CD4-positive, alpha-beta T cell treated with Interferon alpha-2 for 1 hour (primary cell): ENCODE data around the gene NAV2.

Source experiments
- DNase-seq, 2 donors: peaks; one replicate each; pipeline ENCODE4 v3.0.0-alpha.2; 2020 to 2022

The NAV2 gene

DNA sequence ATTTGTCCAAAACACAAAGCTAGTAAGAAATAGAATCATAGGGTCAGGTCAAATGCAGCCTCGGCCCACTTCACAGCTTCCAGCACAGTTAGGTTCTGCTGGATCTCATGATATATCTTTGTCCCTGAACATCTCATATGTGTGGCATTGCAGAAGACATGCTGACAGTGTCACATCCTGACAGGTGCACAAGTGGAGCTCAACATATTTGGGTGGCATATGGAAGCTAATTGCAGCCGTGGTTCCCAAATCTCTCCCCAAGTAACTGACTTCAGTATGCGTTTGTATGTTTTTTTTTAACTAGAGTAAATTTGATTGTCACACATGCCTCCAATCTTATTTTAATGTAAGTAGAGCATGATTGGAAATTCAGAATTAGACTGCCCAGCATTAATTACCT, 33.4 kb downstream of the NAV2 start:
- DNase-seq = no peak

DNA sequence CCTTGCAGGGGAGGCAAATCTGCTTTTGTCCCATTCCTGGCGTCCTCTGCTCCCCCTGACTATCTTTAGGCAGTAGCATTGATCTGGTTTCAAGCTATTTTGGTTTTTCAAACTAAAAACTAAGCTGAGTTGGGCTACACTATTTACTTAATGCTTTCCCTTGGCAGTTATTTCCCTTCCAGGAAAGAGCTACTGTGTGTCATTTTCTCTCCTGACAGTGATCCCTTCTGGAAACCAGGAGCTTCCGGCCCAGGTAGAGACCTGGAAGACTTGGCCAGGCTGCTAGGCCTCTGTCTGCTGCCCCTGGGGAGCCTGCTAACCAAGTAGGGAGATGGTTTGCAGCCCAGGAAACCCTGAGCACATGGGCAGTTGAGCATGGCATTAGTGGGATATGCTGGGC, 35.0 kb downstream of the NAV2 start:
- no peak for DNase-seq

DNA sequence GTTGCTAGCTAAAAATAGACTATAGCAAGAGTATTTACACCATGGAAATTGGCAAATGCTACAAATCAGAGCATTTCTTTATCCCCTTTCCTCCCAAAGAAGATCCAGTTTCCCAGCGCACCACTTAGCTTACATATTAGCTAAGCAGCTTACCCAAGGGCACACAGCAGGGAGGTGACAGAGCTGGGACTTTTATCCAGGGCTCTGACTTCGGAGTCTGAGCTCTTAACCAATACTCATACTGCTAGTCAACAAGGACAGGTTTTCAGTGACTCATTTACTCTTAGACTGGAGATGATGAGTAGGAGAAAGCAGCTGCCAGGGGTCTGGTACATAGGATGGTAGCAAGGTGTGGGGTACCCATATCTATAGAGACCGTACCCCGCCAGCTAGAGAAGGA, 38.4 kb downstream of the NAV2 start:
- no peak for DNase-seq

DNA sequence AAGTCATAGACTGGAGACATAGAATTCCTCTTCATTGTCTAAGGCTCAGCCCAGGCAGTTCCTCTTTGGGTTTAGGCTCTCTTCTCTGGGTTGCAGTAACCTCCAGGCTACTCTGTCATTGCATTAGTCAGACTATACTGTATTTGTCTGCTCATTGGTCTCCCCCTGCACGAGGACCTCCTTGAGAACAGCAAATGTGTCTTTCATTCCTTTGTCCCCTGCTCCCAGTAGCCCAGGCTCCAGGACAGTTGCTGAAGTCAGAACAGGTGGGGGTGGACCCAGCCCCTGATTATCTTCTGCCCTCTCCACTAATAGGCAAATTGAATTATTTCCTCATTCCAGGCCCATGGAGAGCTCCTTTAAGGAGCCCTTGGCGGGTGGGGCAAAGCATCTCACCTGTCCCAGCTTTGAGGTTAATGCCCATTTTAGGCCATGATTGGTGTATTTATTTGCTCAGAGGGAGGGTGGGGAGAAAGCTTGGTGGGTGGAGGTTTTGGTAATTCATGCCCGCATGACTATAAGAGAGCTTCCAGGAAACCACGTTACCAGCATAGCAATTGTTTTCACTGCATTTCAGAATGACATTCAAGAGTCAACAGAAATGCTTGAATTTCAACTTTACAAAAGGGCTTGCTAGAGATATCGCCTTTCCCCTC, 40.9 kb downstream of the NAV2 start:
- no peak for DNase-seq

DNA sequence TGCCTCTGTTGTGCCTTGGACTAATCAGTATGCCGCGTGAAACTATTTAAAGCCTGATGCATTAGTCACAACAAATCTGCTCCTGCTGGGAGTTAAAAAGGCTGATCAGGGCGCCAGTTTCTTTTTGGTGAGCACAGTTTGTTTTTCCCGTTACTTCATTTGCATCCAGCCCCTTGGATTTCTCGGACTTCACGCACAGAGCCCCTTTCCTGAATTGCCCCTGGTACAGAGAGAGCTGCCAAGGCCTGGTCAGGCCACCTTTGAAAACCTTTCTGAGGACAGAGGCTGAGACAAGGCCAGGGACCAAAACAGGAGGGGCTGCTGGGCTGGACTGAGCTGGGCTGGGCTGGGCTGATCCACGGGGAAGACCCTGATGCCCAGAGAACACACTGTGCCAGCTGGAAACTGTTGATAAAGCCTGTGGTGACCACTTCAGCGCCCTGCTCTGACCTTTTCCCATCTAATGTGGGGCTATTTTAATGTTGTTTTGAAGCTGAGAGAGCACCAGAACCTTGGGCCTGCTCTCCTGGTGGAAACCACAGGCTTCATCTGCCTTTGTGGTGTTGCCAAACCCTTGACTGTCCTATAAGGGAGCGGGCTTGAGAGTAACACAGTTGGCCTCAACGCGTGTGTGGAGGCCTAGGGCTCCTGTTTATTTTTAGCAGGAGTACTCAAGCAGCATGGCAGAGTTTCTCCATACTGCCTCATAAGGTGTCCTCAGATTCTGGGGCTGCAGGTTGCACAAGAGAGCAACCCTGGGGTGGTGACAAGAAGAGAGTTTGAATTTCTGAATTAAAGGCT, 44.2 kb downstream of the NAV2 start:
- DNase-seq = no peak

DNA sequence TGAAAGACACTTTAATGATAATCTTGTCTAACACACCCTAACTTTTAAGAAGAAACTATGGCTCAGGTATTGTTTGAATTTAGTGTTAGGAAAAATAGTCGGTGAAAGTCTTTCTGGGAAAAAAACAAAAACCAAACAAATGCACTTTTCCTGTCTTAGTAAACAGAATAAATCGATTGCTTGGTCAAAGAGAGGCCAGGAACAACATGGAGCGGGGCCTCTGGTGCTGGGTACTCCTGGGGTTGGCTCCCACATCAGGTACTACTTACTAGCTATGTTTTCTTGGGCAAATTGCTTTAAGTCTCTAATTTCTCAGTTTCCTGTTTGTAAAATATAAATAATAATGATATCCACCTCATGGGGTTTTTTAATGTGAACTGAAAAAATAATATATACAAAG, 46.8 kb downstream of the NAV2 start:
- DNase-seq = no peak

DNA sequence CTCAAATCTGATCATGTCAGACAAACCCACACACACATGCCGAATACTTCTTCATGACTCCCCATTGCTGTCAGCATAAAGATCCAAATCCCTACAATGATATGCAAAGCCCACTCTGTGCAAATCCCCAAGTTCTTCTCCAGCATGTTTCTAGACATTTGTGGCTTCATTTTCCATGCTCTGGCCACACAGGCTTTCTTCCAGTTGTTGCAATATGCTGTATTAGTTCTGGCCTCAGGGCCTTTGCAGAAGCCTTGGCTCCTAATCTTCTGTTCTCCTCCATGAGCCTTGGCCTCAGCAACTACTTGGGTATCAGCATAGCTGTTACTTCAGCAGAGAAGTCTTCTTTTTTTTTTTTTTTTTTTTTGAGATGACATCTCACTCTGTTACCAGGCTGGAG, 49.6 kb downstream of the NAV2 start:
- no peak for DNase-seq

DNA sequence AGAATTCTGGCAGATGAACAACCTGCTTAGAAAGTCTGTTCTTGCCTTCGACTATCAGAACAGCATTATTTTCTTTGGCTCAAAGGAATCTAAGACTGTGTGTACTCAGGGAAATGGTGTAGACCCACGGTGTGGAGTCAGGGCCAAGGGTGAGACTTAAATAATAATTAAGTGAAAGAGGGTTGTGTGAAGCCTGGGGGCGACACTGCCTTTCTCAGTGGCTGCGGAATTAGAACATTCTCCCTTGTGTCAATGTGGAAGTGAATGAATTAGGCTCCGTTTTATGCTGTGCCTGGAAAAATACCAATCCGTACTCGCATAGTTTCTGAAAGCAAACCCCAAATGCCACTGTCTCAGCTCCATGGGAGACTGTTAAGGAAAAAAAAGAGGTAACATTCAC, 50.7 kb downstream of the NAV2 start:
- no peak for DNase-seq

DNA sequence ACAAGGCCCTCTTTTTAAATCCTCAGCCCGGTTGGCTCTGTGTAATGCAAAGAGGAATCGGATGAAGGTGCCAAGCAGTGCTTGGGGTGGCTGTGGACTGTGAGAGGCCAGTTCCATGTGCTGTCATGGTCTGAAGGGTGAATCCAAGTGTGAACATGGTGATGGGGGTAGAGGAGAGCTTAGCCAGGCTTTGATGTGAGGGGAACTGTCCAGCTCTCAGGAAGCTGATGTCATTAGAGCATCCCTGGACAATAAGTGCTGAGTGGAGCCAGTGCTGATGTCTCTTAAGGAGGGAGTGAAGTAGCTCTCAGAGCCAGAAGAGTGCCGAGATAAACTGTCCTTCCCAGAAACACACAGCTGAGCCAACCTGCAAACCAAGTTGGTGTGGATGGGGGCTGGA, 53.6 kb downstream of the NAV2 start:
- no peak for DNase-seq

DNA sequence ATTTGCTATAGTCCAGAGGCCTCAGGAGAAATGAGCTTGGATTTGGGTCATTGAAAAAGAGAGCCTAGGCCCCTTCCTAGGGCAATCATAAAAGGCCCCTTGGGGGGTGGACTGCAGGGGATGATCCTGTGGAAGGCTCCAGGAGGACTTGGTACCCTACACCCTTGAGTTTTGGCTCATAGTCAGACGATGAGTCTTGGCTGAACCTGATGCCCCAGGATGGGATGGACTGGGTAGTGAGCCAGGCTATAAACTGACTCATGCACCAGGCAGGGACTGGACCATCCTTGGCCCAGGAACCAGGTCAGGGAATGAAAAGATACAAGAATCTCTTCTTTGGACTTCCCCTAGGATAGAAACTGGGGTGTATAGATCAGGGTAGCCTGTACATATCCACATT, 54.2 kb downstream of the NAV2 start:
- DNase-seq = no peak

DNA sequence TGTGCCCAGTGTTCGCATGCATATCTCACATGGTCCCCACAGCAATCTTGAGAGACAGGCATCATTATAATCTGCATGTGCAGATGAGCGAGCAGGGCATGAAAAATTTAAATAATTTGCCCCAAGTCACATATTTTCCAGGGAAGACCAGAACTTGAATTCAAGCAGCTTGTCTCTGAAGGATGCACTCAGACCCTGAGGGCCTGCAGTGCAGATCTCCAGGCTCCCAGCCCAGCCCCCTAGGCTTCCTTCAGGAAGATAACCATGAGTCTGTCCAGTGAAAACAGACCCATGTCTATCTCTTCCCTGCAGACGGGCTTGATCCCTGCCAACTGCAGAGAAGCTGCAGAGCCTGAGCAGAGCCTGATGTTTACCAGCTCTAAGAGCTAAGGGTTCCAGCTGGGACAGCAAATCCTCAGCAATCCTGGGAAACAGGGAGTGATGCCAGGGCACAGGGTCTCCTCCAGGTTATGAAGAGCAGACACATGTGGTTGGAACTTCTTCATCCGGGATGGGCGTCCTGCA, 55.1 kb downstream of the NAV2 start:
- no peak for DNase-seq

DNA sequence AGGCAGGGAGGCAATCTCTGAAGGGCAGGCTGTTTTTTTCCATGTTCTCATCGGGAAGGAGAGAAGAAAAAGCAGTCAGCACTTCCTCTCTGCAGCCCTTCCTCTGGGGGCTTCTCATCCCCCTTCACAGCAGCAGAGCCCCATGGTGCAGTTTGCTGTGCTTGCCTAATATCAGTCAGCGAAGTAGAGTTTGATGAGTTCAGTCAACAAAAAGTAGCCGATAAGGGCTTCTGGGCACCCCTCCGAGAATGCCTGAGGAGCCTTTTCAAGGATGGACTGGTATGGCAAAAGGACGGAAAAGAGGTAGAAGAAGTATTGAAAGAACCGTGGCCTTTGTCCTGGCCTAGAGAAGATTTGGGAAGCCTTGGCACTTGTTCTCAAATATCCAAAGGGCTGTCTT, 55.6 kb downstream of the NAV2 start:
- no peak for DNase-seq

DNA sequence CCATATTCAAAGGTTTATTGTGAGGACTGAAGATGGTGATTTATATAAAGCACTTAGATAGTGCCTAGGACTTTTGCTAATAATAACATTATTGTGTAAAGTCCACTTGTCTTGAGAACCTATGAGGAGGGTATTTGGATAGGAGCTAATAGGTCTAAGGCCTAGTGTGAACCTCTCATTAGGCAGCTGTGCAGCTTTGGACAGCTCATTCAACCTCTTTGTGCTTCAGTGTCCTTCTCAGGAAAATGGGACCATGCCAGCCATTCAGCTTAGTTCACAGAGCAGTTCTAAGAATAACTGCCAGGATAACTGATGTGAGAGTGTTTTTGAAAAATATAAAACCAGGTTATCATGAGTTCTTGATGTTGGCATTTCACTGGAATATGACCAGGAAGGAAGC, 56.2 kb downstream of the NAV2 start:
- DNase-seq = no peak

DNA sequence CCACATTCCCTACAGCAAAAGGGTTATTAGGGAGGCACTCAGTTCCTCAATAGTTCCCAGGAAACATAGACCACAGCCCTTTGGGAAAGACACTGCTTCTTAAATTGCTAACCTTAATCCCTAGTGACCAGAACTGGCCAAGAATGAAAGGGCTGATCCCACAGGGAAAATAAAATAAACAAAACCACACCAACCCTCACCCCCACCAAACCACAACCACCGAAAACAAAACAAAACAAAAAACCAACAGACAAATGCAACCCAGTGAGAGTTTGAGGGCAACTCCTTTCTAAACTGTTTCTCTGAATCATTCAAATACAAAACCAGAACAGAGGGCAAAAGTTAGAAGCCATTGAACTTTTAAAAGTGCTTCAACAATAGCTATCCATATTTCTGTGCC, 57.2 kb downstream of the NAV2 start:
- DNase-seq = no peak

DNA sequence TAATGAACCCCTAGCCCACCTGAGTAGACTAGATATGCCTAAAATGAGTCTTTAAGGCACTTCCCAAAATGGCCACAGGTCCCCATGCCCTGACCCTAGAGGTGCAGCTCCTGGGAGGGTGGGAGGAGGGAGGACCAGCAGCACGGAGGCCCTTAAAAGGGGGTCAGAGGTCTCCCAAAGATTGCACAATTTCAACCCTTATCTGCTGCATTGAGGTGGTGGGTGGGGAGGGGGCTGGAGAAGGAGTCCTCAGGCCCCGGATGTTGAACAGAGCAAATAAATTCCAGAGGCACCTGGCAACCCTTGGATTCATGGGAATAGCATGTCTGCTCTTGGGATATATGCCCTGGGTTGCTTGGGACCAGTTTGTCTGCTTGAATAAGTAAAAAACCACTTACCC, 57.6 kb downstream of the NAV2 start:
- no peak for DNase-seq

DNA sequence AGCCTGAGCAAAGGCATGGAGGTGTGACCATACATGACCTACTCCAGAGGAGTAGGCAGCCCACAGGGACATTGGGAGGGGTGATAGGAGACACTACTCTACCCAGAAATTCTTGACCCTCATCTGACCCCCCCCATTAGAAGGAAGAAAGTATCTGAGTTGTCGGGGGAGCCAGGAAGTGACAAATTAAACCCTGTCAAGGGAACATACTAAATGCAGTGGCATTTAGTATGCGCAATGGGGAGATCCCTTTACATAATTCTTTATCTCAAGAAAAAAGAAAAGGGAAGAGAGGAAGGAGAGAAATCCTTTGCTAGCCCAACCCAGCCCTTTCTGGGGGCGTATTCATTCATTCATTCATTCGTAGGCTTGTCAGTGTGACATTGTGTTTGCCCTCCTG, 58.8 kb downstream of the NAV2 start:
- no peak for DNase-seq

DNA sequence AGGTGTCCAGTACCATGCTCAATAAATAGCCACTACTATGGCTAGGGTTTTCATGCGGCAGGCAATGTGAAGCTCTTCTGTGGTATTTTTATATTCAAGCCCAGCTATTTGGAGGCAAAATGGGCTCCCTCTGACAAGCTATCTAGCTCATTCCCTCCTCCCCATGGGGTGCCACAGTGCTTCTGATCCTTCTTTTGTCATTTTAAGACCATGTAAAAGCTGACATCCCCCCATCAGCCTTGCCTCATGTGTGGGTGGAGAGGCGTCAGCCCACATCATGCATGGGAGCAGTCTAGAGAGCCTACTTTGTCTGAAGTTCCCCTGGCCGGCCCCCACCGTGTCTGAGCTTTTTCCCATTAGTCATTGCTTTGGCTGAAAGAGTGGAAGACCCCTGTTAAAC, 59.8 kb downstream of the NAV2 start:
- DNase-seq = no peak

DNA sequence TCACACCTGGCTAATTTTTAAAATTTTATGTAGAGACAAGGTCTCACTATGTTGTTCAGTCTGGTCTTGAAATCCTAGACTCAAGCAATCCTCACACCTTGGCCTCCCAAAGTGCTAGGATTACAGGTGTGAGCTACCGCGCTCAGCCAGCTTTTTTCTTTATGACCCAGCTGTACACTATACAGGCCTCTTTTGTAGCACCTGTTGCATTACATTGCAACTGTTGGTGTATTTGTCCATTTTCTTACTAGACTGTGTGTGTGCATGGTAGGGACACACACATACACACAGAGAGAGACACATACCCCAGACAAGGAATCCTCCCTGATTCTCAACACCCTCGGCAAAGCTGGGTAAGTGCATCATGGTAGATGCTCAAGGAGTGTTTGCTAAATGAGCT, 61.7 kb downstream of the NAV2 start:
- no peak for DNase-seq

DNA sequence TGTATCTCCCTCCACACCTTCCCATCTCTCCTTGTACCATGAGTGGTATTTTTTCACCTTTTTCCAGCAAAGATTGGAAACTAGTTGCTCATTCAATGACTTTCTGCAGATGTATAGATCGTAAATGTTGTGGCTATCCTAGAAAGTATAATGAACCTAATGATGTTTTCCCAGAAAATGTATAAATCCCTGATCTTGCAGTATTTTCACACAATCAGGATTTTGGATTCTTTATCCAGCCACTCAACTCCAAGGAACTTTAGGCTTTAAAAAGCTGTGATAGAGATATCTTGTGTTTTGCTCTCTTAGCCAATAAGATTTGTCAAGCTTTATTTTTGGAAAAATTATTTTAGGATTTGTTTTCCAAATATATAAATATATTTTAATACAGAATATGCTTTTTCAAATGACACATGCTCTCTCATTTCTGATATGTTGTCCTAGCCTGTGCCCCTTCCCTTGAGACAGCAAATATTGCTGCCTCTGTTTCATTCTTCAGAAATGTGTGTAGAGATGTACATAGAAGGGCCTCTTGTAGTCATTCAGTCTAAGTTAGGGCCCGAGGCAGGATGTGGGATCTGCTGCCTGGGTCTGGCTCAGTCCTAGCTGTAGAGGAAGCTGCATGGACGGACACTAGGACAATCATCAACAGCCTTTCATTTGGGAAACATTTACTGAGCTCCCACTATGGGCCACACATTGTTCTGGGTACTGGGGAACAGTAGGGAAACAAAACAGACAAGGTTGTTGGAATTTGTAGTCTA, 62.4 kb downstream of the NAV2 start:
- DNase-seq = no peak

DNA sequence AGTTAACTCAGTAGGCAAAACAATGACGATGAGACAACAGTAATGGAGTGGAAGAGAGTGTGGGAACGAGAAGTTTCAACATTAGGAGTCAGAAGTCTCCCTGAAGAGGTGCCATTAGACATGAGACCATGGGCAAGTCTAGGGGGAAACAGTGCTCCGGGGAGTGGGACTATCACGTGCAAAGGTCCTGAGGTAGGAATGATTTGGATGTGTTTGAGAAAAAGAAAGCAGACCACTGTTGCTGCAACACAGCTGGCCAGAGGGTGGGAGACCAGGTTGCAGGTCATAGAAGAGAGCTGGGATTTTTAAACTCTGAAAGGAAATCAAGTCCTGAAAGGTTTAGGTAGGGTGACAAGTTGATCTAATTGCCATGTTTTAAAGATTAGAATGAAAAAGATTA, 63.0 kb downstream of the NAV2 start:
- no peak for DNase-seq

DNA sequence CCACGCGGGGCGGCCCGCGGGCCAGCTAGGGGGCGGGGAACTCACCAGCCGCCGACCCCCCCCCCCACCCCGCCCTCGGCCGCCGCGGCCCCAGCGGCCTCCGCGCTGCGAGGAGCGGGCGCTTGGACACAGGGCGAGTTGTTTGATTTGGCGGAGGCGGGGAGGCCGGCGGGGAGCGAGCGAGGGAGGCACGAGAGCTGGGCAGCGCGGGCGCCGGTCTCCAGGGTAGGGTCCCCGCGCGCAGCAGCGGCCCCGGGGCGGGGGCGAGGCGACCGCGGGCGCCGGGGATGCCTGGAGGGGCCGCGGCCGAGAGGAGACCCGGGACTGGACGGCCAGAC, 64.4 kb downstream of the NAV2 start:
- DNase-seq = no peak

DNA sequence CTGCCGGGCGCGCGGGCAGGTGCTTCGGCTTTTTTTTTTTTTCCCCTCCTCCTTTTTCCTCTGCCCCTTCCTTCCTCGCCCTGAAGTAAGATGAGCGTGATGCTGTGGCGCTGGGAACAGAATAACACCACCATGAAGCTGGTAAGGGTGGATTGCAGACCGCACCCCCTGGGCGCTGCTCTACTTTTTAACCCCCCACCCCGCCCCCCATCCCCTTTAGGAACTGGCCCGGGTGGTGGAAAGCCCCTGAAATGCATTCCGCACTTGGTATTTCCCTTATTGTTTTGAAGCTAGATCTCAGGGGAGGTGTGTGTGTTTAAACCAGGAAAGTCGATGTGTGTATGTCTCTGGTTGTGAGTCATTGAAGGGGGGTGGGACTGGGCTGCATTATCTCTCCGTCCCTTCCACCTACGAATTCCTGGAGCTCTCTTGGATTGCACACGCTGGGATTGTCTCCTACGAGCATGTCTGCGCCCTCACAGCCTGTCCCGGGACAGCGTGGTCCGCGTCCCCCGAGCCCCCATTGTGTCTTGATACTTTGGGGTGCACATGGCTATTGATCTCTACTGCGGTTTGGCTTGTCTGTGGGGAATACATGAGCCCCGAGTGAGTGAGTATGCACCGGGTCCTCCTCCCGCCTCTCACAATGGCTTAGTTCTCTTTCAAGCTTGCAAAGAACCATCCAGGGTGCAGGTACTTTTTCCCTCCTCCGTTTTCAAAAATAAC, 64.9 kb downstream of the NAV2 start:
- no peak for DNase-seq

DNA sequence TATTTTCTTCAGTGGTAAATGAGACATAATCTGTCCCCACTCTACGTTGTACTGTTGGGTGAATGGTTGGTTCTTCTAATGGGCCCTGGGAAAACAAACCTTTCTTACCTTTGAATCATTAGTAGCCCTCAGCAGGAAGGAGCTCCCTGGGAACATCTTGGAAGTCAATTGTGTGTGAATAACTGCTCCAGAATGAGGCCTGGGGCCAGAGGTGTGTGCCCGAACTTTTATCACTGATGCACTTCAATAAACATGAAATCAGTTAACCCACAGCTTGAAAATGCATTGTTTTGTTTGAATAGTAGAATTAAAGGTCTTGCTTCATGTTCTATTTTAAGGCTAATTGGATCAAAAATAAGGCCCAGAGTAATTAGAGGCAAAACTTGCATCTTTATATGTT, 67.1 kb downstream of the NAV2 start:
- DNase-seq = no peak
